PC-9 (cell line): ENCODE data around the gene FOXN3.

ENCODE experiments used
- CTCF ChIP-seq: fragments of 200-600 bp; sonication (generic); conservative IDR thresholded peaks from 2 replicates; pipeline ENCODE4 v1.6.1; 2017; ENCODE audit warnings: mixed run types, antibody characterized with exemption, mild to moderate bottlenecking, moderate library complexity
- EZH2 ChIP-seq: fragments of 200-600 bp; sonication (generic); IDR thresholded peaks from 2 replicates; pipeline ENCODE4 v1.8.0; 2017; ENCODE audit warnings: antibody characterized with exemption, low read depth

GRCh38 chr14:89182326-89182725 is 234.7 kb downstream of the FOXN3 start:
- TF ChIP-seq CTCF, result no peak
- TF ChIP-seq EZH2, result no peak
